Testis (tissue), 3 donors: ENCODE data around the gene DTHD1. TPM values are rescaled to one million over a fixed set of nuclear protein-coding genes. Genes with fewer than 3 reads are reported as not detected.
A peak's percentile ranks its signal among the peaks of the same experiment; 100 is the strongest.

Source experiments
- DNase-seq: peaks from one replicate; pipeline ENCODE4 v3.0.0-alpha.2; 2019
- H3K27ac ChIP-seq, 2 donors: fragments of 200-600 bp; sonication (generic); one replicate each; pipeline ENCODE4 v1.5.1; 2019
- H3K27me3 ChIP-seq: fragments of 200-600 bp; sonication (generic); one replicate; pipeline ENCODE4 v1.5.1; 2019
- H3K36me3 ChIP-seq: fragments of 200-600 bp; sonication (generic); one replicate; pipeline ENCODE4 v1.5.1; 2017; ENCODE audit warnings: low read depth; ENCODE audit errors: missing control alignments
- H3K4me1 ChIP-seq: fragments of 200-600 bp; sonication (generic); one replicate; pipeline ENCODE4 v1.5.1; 2019
- H3K4me3 ChIP-seq, 2 donors: fragments of 200-600 bp; sonication (generic); one replicate each; pipeline ENCODE4 v1.5.1; 2017 to 2019
- H3K9me3 ChIP-seq: fragments of 200-600 bp; sonication (generic); one replicate; pipeline ENCODE4 v1.5.1; 2017
- CTCF ChIP-seq, 3 experiments: fragments of 450-650 bp in 2 of 3; fragments of 200-600 bp in 1 of 3; sonication (generic) in 1 of 3; IDR thresholded peaks; one replicate each; pipeline ENCODE4 v1.5.1; 2016 to 2019; ENCODE audit warnings: antibody characterized with exemption in 3 of 3, mild to moderate bottlenecking in 2 of 3, moderate library complexity in 1 of 3
- POLR2A ChIP-seq: fragments of 450-650 bp; IDR thresholded peaks from one replicate; pipeline ENCODE4 v1.6.1; 2017; ENCODE audit warnings: antibody characterized with exemption, mild to moderate bottlenecking, moderate library complexity
- WGBS, 2 donors: methylation state at CpG; one replicate each; pipeline ENCODE4 v1.1.5; 2018; 5-methylcytosine and 5-hydroxymethylcytosine counted together
- intact Hi-C: fragments of 100-400 bp; cut with DNase I; formaldehyde crosslinking; loops from one replicate; pipeline ENCODE4 v1.15.1; 2023; ENCODE audit warnings: low total_unique reads
- polyA plus RNA-seq: library from polyadenylated mRNA; stranded (reverse); fragments of 350-450 nt; fragmentation: Illumina TruSeq; extraction: RNeasy Lipid Tissue Mini Kit (QIAGEN cat#74804); gene quantifications from one replicate; pipeline ENCODE4 v1.2.3, GENCODE V29; 2014; ENCODE audit warnings: low read depth, low replicate concordance; ENCODE audit not compliant: insufficient read depth
- total RNA-seq, 2 donors: library from RNA; depleted of rRNA; stranded (reverse); fragments of >200 nt; gene quantifications; one replicate each; pipeline ENCODE4 v1.2.3, GENCODE V29; 2016

DTHD1 gene
- total and polyA plus RNA-seq, 3 donors from 2014 or later: 1.0 to 5.8 (median 4.3) TPM

GRCh38 chr4:36237366-36238313 lies 43.8 kb upstream of the DTHD1 start:
- no peaks in the 10 kb centered on the region for H3K27me3 ChIP-seq
- H3K4me3 ChIP-seq: no peak overlapping the region
- no peaks in the 10 kb centered on the region for H3K9me3 ChIP-seq
- H3K36me3 ChIP-seq: no peaks in the 10 kb centered on the region
- WGBS, 2 donors: 74 to 84% methylated on average over 4 of the region's 4 CpGs
- no peak overlapping the region for H3K27ac ChIP-seq
- H3K4me1 ChIP-seq: no peaks in the 10 kb centered on the region
- DNase-seq: no peak
- intact Hi-C loops: no loop called here
- TF ChIP-seq CTCF (IDR thresholded peaks at IDR 0.05) (no peak), POLR2A (no peak)

- 41 to 43% methylated on average over 2 of the region's 2 CpGs for WGBS, 2 donors
- TF ChIP-seq CTCF (IDR thresholded peaks at IDR 0.05) (no peak), POLR2A (no peak)
- no peaks in the 10 kb centered on the region for H3K36me3 ChIP-seq
- intact Hi-C loops: no loop called here
- H3K27me3 ChIP-seq: no peaks in the 10 kb centered on the region
- H3K27ac ChIP-seq: peak overlapping the region in 1 of 2 donors; percentile 28
- no peaks in the 10 kb centered on the region for H3K9me3 ChIP-seq
- peak overlapping the region in 1 of 2 donors; percentile 79 for H3K4me3 ChIP-seq
- no peak for DNase-seq
- H3K4me1 ChIP-seq: no peaks in the 10 kb centered on the region
Observed at GRCh38 chr4:36241771-36242170, 39.6 kb upstream of the DTHD1 start.

GRCh38 chr4:36242629-36243354 lies 38.6 kb upstream of the DTHD1 start:
- Histone ChIP-seq H3K27ac (peak overlapping the region; percentile 32 to 89), H3K36me3 (no peaks in the 10 kb centered on the region), H3K4me1 (no peaks in the 10 kb centered on the region), H3K4me3 (peak overlapping the region; percentile 66 to 79), H3K27me3 (no peaks in the 10 kb centered on the region), H3K9me3 (no peaks in the 10 kb centered on the region)
- no peak for TF ChIP-seq CTCF (IDR thresholded peaks at IDR 0.05)
- TF ChIP-seq POLR2A: no peak
- peak; percentile 48 for DNase-seq
- intact Hi-C loops: no loop called here
- WGBS, 2 donors: 22 to 32% methylated on average over 7 of the region's 7 CpGs

- H3K27me3 ChIP-seq: no peaks in the 10 kb centered on the region
- H3K4me3 ChIP-seq: peak overlapping the region; percentile 66 to 79
- H3K36me3 ChIP-seq: no peaks in the 10 kb centered on the region
- H3K4me1 ChIP-seq: no peaks in the 10 kb centered on the region
- WGBS, 2 donors: 1% methylated on average over 24 to 38 of the region's 38 CpGs
- peak overlapping the region; percentile 89 to 92 for H3K27ac ChIP-seq
- peak; percentile 58 for DNase-seq
- no peaks in the 10 kb centered on the region for H3K9me3 ChIP-seq
- intact Hi-C loops: no loop called here
- TF ChIP-seq CTCF (IDR thresholded peaks at IDR 0.05): no peak
- no peak for TF ChIP-seq POLR2A
Observed at GRCh38 chr4:36243355-36244256, 37.8 kb upstream of the DTHD1 start.
